ENCODE data around the gene MAP2K1.

- TF ChIP-seq CTCF (IDR thresholded peaks at IDR 0.05; ENCODE audit: insufficient read depth, low read depth, low read length) (no peak), EZH2 (IDR thresholded peaks at IDR 0.05; ENCODE audit: insufficient read depth, low read length) (no peak)
These were observed 28.6 kb downstream of the MAP2K1 start for GRCh38 chr15:66415360-66415759.
